Activated CD8-positive, alpha-beta memory T cell treated with anti-CD3 and anti-CD28 coated beads, Interleukin-2, amount 50 U/mL, for 4 hours (primary cell): ENCODE data around the gene SHMT2.

ENCODE experiments used
- DNase-seq: peaks from one replicate; pipeline ENCODE4 v3.0.0-alpha.2; 2020

The SHMT2 gene

DNA sequence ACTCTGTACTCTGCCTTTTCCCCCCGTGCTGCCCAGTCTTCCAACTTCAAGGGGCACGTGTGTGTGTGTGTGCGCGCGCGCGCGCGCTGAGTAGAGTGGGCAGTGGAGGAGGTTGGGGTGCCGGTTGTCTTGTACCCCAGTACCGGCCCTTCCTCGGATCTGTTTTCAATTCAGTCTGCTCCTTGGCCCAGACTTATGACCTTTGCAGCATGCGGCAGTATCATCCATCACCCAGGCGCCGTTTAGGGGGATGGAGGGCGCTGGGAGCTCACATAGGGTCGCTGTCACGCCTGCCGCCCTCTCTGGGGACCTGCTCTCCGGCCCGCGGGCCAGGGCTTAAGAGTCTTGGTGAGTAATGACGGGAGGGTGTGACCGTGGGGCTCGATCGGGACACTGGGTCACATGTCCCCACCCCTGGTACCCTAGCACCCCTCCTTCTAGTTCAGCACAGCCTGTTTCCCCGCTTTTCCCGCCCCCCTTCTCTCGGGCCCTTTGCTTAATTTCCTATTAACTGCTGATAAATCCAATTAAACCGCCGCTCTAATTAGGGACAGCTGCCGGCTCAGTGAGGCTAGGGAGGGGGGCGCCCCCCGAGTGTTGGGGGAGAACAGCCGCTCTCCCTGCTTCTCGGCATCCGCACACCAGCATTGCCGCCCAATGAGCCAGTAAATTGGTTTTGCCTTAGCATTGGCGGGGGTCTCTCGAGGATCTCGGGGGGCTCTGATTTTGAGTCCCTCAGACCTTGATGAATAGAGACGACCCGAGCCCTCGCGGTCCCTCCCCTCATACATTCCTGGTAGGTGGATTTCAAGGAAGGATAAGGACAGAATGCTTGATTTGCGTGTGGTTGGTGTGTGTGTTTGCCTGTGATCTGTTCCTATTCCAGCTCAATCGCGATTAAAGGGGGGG, 12.1 kb downstream of the SHMT2 start:
- no peak for DNase-seq

DNA sequence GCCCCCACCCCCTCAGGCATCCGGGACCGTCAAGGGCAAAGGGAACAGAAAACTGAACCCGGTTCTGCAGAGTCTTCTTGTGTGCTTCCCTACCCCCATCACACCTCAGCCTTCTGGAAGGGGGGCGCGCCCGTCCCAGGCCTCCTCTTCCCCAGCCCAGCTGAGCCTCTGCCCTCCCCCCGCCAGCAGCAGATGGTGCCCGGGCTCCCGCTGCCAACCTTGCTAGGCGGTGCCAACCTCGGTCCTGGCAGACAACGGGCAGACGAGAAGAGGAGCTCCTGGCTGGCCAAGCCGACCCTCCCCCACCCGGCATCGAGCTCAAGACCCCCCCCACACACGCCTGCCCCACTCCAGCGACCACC, 12.8 kb downstream of the SHMT2 start:
- no peak for DNase-seq

DNA sequence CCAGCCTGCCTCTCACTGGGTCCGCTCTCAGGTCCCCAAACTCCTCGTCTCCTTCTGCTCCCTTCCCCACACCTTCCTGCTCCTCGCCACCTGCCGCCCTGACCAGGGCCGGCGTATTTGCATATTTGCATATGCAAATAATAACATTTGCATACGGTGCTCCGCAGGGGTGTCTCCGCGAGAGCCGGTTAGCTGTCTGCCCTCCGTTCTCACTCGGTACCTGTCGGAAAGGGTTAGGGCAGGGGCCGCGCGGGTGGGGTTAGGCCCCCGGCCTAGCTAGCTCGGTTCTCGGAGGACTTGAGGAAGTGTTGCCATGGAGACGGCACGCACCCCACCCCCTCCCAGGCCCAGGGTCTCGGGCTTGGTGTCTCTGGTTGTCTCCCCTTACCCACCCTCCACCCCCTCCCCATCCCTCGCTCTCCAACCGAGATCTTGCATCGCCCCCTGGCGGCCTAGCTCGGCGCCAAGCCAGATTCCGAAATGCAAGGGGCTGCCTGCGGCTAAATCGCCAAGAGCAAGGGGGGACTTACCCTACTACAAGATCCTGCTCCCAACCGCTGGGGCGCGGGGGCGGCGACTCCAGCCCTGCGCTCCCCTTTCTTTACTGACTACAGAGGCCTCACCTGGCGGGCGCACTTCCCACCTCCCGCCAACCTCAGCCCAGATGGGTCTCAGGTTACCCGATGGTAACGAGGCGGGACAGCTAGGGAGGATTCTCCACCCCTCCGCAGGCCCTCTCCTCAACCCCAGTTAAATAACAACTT, 13.4 kb downstream of the SHMT2 start:
- DNase-seq, result peak; percentile 73

DNA sequence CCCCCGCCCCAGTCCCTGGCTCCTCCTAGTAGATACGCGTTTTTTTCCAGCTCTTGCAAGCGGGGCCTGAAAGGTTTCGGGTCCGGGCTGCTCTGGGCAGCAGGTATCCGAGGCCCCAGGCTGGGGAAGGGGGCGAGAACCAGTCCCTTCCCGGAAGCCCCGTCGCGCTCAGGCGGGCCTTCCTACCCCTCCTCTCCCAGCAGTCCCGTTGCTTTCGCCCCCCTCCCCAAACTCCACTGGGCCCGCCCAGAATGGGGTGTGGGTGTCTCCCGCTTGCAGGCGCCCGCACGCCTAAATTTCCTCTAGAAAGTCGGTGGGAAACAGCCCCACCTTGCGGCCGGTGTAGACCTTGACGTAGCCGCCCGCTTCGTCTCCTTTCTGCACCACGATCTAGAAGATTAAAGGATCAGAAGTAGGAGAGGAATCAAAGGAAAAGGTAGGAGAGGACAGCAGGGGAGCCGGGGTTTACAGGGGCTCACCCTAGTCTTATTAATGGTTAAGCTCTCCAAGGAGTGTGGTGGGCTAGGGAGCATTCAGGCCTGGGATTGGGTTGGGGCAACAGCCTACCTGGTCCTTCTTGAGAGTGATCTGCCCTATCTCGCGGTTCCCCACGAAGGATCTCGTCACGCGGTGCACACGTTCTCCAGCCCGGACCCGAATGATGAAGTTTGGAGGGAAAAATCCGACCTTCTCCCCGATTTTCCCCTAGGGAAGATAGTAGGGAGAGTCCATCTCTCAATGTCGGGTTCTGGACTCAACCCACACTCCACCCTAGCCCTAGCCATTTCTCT, 14.2 kb downstream of the SHMT2 start:
- peak; percentile 83 for DNase-seq

DNA sequence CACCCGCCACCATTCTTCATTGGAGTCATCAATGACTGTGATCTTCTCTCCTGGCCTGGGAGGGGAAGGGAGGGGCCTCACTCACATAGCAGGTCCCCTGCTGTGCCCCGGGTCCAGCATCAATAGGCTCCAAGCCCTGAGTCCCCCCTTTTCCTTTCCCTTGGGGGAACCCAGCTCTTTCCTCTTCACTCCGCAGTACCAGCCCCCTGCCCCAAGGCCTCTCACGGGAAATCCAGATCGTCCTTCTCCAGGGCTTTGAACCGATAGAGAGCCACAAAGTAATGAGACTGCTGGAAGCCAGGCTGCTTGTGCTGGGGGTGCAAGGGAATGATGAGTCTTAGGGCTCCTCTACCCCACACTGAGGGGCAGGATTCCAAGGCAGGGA, 14.8 kb downstream of the SHMT2 start:
- no peak for DNase-seq

DNA sequence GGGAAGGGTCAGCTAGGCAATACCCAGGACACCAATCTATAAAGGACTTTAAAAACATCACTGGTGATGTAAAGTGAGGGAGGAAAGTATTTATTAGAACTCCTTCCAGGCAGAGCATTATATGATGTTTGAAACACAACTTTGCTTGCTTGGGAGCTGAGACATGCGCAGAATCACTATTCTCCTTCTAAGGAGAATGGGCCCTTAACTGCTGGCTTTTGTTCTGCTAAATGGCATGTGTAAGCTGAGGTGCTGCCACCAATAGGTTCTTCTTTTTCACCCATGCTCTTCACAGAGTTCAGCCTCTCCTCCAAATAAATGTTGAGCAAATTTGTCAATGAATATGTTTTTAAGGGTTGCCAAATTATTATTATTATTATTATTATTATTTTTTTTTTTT, 17.5 kb downstream of the SHMT2 start:
- DNase-seq, result no peak

DNA sequence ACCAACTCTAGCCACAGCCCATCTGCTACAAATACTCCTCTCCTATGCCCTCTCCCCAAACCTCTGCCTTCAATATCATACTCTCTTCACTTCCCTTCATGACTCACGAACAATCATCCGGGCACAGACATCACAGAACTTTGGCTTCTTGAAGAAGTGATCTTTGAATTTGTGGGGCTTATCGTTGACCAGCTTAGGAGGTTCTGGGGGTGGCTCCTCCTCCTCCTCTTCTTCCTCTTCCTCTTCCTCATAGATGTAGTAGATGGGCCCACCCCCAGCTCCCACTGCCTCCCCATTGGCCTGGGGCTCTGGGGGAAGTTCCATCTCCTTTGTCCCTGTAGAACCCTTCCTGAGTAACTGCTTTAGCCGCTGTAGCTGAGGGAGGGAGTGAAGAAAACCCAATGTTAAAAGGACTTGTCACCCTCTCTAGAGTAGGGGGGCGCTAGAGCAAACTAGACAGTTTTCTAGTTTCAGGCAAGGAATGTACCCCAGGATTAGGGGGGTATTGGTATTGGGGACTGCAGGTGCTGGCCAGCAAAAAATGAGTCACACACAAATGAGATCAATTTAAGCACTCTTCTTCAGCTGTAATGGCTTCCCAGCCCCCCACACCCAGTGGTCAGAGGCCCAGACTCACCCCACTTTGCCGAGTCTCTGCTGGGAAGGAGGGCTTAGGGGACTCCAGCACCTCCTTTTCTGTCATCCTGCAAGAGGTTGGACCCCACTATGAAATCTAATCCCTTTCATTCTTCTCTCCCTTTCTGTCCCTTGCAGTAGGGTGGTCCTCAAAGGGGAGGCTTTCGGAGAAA, 19.6 kb downstream of the SHMT2 start:
- no peak for DNase-seq

DNA sequence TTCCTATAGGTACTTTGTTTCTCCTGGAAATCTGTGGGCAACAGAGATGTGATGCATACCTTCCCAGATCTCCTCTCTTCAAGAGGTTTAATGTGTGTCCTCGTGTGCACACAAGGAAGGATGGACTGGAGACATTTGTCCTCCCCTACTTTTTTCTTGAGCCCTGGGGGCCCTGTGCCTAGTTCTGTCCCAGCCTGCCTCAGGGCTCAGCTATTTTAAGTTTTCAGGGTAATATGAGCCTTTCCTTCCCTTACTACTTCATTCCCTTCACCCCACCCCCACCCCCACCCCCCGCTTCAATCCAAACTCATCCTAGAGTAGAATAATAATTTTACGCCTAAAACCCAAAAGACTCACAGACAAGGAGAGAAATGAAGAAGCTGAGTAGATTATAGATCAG, 21.0 kb downstream of the SHMT2 start:
- DNase-seq, result no peak

DNA sequence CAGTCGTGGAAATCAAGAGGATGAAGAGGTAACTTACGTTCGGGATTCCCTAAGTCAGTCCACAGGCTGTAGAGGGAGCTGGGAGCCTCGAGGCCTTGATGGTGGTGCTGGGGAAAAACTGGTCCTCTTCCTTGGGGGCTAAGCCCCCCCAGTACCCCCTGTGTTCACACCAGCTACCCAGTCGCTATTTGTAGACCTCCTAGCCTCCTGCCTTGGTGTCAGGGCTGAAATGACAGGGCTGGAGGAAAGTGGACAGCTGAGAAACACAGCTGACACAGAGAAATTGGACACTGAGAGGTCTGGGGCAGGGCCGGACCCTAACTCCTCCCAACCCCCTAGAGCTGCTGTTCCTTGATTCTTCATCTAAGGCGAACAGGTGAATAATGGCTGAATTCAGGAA, 21.4 kb downstream of the SHMT2 start, which contains the start of gene STAC3:
Gene STAC3, minus strand, starts transcription at position 232 of the 400 bp plus-strand sequence. CDS start 1,551 bp downstream, outside the sequence.
- DNase-seq, result no peak

DNA sequence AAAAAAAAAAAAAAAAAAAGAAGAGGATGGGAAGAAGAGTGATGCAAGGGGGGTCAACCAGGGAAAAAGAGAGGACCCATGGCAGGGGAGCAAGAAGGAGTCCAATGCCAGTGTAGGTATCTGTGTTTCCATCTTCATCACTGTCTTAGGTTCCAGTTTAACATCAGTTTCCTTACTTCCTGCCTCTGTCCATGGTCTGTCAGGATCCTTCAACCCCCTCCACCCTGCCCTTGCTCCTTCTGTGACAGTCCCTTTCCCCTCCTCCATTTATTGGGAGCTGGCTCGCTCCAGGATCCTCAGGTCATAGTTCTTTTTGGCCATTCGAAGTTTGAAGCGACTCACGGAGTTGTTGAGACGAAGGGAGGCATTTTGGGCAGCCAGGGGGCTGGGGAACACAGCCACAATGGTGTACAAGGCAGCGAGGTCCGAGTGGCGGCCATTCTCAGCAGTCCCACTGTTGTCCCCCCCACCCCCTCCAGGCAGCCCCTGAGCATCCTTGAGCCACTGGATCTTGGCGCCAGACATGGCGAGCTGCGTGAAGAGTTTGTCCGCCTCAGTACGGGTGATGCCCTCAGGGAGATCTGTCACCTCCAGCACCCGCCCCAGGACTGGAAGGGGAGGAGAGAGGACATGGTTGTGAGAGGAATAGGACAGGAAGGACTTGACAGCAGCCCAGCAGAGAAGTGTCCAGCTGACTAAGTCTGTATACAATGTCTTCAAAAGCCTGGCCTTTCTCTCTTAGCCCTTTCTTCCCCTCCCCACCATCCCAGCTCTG, 25.2 kb downstream of the SHMT2 start:
- no peak for DNase-seq

DNA sequence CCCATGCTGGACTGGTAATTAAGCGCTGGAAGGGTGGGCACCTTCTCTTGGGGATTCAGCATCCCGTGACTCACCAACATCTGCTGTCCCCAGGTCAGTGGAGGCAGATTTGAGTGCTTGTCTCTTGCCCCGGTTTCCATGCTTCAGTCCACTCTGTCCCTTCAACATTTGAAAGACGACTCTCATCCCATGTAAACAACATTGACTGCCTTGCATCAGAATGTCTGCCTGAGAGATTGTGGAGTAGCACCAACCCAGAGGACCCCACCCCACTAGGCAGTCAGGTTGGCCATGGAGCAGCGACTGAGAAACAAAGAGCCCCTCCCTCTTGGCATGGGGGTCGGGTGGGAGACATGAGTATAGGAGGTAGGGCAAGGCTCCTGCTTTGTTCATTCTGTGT, 26.4 kb downstream of the SHMT2 start:
- DNase-seq, result no peak

DNA sequence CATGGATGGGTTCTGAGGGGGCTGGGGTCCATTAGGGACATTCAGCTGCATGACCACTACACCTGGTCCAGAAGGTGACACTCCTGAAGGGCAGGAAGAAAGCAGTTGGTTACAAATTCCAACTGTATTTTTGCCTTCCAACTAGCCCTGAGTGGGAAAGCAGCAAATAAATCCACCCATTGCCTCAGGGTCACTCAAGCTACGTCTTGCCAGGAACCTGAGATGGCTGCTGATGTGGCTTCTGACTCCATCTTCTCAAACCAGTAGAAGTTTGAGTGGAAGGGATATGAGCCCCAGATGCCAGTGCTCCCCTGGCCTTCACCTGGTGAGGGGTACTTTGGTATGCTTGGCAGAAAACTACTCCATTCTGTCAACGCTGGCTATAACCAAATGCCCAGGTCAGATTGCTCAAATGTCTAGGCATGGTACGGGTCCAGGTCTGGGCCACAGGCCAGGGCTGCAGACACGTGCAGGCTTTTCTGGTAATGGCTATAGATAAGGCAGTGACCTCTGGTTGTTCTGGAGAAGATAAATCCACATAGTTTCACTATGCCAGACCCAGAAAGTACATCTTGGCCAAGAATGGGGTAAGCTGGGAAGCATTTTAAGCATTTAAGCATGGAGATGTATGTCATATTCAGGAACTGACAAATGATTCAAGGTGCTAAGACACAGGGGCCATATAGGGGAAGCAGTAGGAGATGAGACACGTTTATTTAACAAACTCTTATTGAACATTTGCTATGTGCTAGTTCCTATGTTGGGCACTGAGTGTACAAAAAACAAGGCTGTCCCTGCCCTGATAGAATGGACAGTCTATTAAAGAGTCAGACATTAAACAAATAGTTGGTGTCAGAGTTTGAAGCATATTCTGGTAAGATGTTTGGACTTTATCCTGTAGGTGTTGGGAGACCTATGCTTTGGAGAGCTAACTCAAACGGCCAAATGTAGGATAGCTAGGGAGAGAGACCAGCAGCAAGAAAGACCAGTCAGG, 29.8 kb downstream of the SHMT2 start:
- DNase-seq, result no peak

DNA sequence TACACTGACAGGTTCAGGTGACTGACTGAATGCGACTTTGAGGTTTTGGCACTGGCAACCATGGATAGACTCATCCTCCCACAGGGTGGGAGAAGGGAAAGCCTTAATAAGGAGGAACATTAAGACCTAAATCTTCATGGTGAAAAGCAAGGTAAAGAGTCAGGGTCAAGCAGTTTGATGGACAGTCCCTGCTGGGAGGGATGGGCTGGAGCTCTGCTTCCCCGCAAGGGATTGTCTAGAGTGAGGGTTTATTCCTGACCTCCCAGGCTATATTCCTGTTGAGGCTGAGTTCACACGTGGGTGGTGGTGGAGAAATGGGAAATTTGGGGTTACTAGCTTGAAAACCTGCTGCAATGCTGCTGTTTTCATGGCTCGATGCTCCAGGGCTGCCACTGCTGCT, 30.9 kb downstream of the SHMT2 start:
- no peak for DNase-seq

DNA sequence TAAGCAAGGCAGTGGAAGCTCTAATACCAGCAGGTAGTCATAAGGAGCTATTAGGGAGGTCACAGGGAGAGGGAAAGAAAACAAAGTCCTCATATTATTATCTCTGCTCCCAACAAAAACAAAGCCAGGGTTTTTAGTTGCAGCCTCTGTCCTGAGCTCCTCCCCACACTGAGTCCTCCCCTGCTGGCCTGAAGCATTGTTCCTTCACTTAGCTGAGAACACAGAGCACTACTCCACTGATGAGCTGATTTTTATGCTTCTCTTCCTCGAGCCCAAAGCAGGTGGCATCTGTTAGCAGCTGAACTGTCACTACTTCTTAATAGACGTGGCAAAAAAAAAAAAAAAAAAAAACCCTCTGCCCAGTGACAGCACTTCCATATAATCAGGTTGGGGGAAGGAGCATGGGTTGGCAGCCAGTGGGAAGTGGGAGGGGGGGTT, 31.9 kb downstream of the SHMT2 start:
- DNase-seq, result no peak

DNA sequence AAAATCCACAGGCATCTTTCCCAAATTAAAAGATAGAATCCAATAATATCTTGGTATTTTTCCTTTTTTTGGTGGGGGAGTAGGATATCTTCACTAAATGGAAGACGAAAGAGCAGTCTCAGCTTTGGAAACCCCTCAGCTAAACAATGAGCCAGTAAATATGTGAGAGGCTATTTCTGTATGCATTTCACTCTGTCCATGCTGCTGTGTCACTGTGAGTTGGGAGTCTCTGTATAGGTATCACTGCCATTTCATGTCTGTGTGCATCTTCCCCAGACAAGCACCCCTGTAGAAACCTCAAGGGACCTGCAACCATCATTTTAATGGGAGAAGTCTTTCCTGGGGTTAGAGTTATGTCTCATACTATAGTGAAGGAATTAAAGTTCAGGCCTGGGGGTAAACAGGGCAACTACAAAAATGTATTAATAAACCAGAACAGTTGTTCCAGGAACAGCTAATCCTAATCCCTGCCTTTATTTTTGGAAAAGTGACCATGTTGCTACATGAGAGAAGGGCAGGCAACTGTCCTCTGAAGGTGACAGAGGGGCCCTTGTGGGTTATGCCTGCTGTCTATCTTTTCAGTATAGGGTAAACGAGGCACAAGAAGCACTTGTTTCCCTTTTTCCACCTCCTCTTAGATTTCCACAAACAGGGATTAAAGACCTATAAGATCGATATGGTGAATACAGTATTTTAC, 32.8 kb downstream of the SHMT2 start:
- no peak for DNase-seq

DNA sequence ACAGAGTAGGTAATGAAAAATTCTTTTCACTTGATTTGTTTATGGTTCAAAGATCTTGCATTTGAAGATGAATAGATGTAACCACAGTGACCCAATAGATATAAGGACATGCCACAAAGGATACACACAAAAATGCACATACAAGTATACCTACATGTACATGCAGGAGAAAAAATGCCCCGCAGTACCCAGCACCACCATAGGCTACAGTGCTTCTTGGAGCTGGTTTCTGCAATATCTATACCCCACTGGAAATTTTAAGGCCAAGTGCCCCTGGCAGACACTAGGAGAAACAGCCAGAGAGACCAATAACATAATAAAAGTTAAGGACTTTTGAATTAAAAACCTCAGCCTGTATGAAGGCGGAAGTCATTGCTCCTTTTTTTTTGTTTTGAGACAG, 33.6 kb downstream of the SHMT2 start:
- no peak for DNase-seq

DNA sequence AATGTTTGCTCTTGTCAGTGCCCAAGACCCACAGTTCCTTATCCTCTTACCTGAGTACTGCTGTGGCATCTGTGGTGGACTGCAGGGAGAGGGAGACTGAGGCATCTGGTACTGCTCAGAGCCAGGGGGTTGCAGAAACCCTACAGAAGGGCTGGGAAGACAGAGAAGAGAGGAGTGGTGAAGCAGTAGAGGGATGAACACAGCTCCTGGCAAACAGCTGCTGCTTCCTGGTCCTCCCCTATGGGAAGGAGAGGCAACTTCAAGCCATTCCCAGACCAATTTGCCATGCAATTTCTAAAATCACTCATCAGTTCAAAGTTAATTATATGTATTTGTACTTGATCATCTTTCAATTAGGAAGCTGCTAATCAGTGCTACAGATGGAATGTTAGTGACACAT, 37.2 kb downstream of the SHMT2 start:
- DNase-seq, result no peak

DNA sequence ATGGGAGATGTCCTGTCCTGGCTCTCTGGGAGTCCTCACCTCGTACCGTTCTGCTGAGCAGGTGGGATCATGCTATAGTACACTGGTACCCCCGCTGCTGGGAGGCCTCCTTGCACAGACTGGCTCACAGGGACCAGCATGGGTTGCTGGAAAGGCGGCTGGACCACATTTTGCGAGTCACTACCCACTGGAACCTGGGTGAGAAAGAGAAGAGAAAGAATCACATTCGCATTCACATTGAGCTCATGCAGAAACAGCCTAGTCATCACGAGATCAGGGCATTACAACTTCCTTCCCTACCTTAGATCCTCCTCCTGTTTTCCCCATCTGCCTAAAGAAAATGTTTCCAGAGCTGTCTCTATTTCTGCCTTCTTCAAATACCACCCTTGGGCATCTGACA, 38.8 kb downstream of the SHMT2 start:
- DNase-seq, result no peak

DNA sequence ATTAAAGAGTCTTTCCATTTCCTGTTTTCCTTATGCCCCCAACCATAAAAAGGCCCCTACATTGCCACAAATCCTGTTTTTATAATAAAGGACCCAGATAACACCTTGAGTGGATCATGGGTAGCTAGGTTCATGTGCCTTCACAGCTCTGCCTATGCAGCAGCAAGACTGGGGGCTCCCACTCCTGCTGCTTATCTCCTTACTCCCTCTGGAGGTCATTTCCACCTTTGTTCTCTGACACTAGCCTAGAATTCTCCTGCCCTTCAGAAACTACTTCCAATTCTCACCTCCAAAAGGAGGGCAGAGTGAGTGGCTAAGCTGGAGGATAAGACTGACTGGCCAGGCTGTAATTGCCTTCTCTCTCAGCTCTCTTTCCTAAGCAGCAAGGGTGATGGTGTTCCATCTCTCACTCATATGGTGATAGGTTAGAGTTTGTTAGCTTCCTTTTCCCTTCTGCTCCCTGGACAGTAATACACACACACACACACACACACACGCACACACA, 41.5 kb downstream of the SHMT2 start:
- no peak for DNase-seq
